K562 (cell line): ENCODE measurements around the gene SH3BP5L. TPM values are rescaled to one million over a fixed set of nuclear protein-coding genes. Genes with fewer than 3 reads are reported as not detected.

ENCODE experiments used
- ARID3A ChIP-seq: IDR thresholded peaks from 2 replicates; pipeline ENCODE4 v1.6.1; 2012; ENCODE audit warnings: low read depth, low read length, improper control_type of control experiment, borderline replicate concordance
- BACH1 ChIP-seq: fragments of 200-800 bp; sonication (Bioruptor generic); IDR thresholded peaks from 2 replicates; pipeline ENCODE4 v1.6.1; 2016; ENCODE audit warnings: missing genetic modification characterization, missing compliant biosample characterization
- CBX2 ChIP-seq: fragments of 200-600 bp; sonication (generic); IDR thresholded peaks from one replicate; pipeline ENCODE4 v1.6.1; 2012; ENCODE audit warnings: mild to moderate bottlenecking, low read length, inconsistent platforms; ENCODE audit not compliant: insufficient read depth, poor library complexity, severe bottlenecking
- CGGBP1 ChIP-seq: fragments of 250-450 bp; sonication (Bioruptor Pico); IDR thresholded peaks from 2 replicates; pipeline ENCODE4 v1.9.0; 2021; ENCODE audit warnings: mild to moderate bottlenecking
- CHAMP1 ChIP-seq: fragments of 450-650 bp; IDR thresholded peaks from 2 replicates; pipeline ENCODE4 v1.6.1; 2016; ENCODE audit warnings: mild to moderate bottlenecking
- CREB5 ChIP-seq: fragments of 250-450 bp; sonication (Bioruptor Pico); IDR thresholded peaks from 2 replicates; pipeline ENCODE4 v1.5.0; 2020; ENCODE audit warnings: mild to moderate bottlenecking
- HDAC3 ChIP-seq: fragments of 450-650 bp; IDR thresholded peaks from 2 replicates; pipeline ENCODE4 v1.6.1; 2018; ENCODE audit warnings: borderline replicate concordance, mild to moderate bottlenecking, moderate library complexity; ENCODE audit not compliant: partially characterized antibody
- HDGF ChIP-seq: fragments of 450-650 bp; IDR thresholded peaks from 2 replicates; pipeline ENCODE4 v1.6.1; 2016
- HMG20A ChIP-seq: fragments of 450-650 bp; formaldehyde crosslinking; conservative IDR thresholded peaks from 2 replicates; pipeline ENCODE4 v1.4.0; 2020; ENCODE audit warnings: mild to moderate bottlenecking, mixed read lengths
- NKRF ChIP-seq: fragments of 450-650 bp; IDR thresholded peaks from 2 replicates; pipeline ENCODE4 v1.6.1; 2016; ENCODE audit warnings: borderline replicate concordance
- RAD51 ChIP-seq: fragments of 450-650 bp; IDR thresholded peaks from 2 replicates; pipeline ENCODE4 v1.7.1; 2016; ENCODE audit warnings: low read depth, mild to moderate bottlenecking, borderline replicate concordance
- RUNX1 ChIP-seq: sonication (generic); IDR thresholded peaks from 2 replicates; pipeline ENCODE4 v1.6.1; 2016; ENCODE audit warnings: antibody characterized with exemption, low read depth
- SMARCA4 ChIP-seq: fragments of 450-650 bp; IDR thresholded peaks from 2 replicates; pipeline ENCODE4 v1.6.1; 2016
- TCFL5 ChIP-seq: fragments of 250-450 bp; sonication (Bioruptor Pico); conservative IDR thresholded peaks from 2 replicates; pipeline ENCODE4 v1.6.1; 2021; ENCODE audit warnings: mild to moderate bottlenecking, moderate library complexity, matching md5 sums
- YBX1 ChIP-seq: fragments of 450-650 bp; IDR thresholded peaks from 2 replicates; pipeline ENCODE4 v1.7.1; 2016; ENCODE audit warnings: mild to moderate bottlenecking
- ZKSCAN8 ChIP-seq: fragments of 200-800 bp; sonication (Bioruptor generic); IDR thresholded peaks from 2 replicates; pipeline ENCODE4 v1.6.1; 2016; ENCODE audit warnings: missing genetic modification characterization, missing compliant biosample characterization
- ZNF174 ChIP-seq: fragments of 250-450 bp; sonication (Bioruptor Pico); IDR thresholded peaks from 2 replicates; pipeline ENCODE4 v1.4.0; 2020; ENCODE audit warnings: mild to moderate bottlenecking
- ZNF354B ChIP-seq: fragments of 250-450 bp; sonication (Bioruptor Pico); IDR thresholded peaks from 2 replicates; pipeline ENCODE4 v1.4.0; 2020
- ZNF551 ChIP-seq: fragments of 250-450 bp; sonication (Bioruptor Pico); IDR thresholded peaks from 2 replicates; pipeline ENCODE4 v1.5.0; 2021; ENCODE audit warnings: mild to moderate bottlenecking, moderate library complexity
- ZNF584 ChIP-seq: fragments of 200-800 bp; sonication (Bioruptor generic); IDR thresholded peaks from 2 replicates; pipeline ENCODE4 v1.6.1; 2016; ENCODE audit warnings: low read depth, mild to moderate bottlenecking, missing genetic modification characterization, missing compliant biosample characterization
- ZNF668 ChIP-seq: fragments of 250-450 bp; sonication (Bioruptor Pico); IDR thresholded peaks from 2 replicates; pipeline ENCODE4 v1.8.0; 2022; ENCODE audit warnings: mild to moderate bottlenecking, inconsistent platforms
- ZNF76 ChIP-seq: fragments of 250-450 bp; sonication (Bioruptor Pico); IDR thresholded peaks from 2 replicates; pipeline ENCODE4 v1.4.0; 2020; ENCODE audit warnings: mild to moderate bottlenecking, moderate library complexity, borderline replicate concordance
- polyA plus RNA-seq, 8 experiments: library from polyadenylated mRNA; depleted of rRNA in 4 of 8; stranded (reverse) in 5 of 8; unstranded in 3 of 8; fragments of >200 nt; fragmentation: Nextera tagmentation in 2 of 8; fragmentation: Illumina TruSeq in 1 of 8; extraction: Ambion mirVana in 2 of 8; extraction: Trizol in 1 of 8; gene quantifications; 2 replicates each; pipeline versions ENCODE4 v1.2.1 to v1.2.3, GENCODE V29; 2011 to 2014; ENCODE audit warnings: inconsistent platforms in 1 of 8, missing spikeins in 1 of 8
- total RNA-seq, 7 experiments: library from RNA; depleted of rRNA in 6 of 7; stranded (reverse); fragments of >200 nt in 6 of 7; fragmentation: Illumina TruSeq in 2 of 7; extraction: Trizol in 2 of 7; gene quantifications; 2 replicates each; pipeline versions ENCODE4 v1.2.1 to v1.2.3, GENCODE V29; 2011 to 2021; ENCODE audit warnings: low replicate concordance in 1 of 7

Gene SH3BP5L
- total and polyA plus RNA-seq, 9 of the 15 experiments (the other 6 are each of a cell fraction or from before 2014, with no cell fraction given) = 1.9 to 26.5 (median 15.8) TPM

- TF ChIP-seq ZNF668 (CRISPR knock-in tag) (no peak), ZNF354B (CRISPR knock-in tag) (no peak), HDGF (0 out of 2 replicates have a peak, but pooled peaks have one; percentile 24), CREB5 (no peak), ZNF174 (CRISPR knock-in tag) (no peak), TCFL5 (0 out of 2 replicates have a peak, but pooled peaks have one; percentile 42), CBX2 (no peak), ZKSCAN8 (CRISPR knock-in tag) (no peak), HDAC3 (no peak), YBX1 (no peak), HMG20A (CRISPR knock-in tag) (no peak), SMARCA4 (no peak), RAD51 (no peak), ZNF584 (no peak), NKRF (no peak), ZNF76 (CRISPR knock-in tag) (0 out of 2 replicates have a peak, but pooled peaks have one; percentile 35), CHAMP1 (peak; percentile 64; the same call in 1 of the 2 replicates), ZNF551 (no peak), BACH1 (no peak), RUNX1 (no peak), CGGBP1 (CRISPR knock-in tag) (no peak), ARID3A (no peak)
Measured at GRCh38 chr1:248872752-248873408, 47.2 kb upstream of the SH3BP5L start (continued).
